Measurements from ENCODE around the gene SPP1. TPM values are rescaled to one million over a fixed set of nuclear protein-coding genes. Genes with fewer than 3 reads are reported as not detected.
A peak's percentile ranks its signal among the peaks of the same experiment; 100 is the strongest.

Gene SPP1
- total and polyA plus RNA-seq, 10 of the 15 experiments (the other 5 are each of a cell fraction or from before 2014, with no cell fraction given), result 0.05 to 1.1 (median 0.39) TPM; not detected in 6

DNA sequence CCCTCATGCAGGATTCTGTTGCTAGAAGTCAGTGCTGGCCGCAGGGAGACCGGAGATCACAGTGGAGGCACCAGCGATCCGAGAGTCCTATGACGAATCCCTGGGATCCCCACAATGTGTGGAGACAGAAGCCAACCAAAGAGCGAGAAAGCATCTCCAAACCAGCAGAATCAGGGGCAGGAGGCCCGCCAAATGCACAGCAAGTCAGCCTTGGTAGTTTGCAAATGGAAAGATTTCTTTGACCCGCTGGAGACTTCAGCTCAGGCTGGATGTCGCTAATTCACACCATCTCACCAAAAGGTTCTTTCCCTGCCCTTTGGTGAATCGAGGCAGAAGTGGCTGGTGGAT is 31.4 kb downstream of the SPP1 start (continued):
- no peak for TF ChIP-seq MEF2B (IDR thresholded peaks at IDR 0.05; ENCODE audit: partially characterized antibody, poor library complexity, severe bottlenecking)
- no peak for TF ChIP-seq MXI1 (IDR thresholded peaks at IDR 0.05; ENCODE audit: low read depth, low read length)
- no peak for TF ChIP-seq CHD1 (IDR thresholded peaks at IDR 0.05; ENCODE audit: low read depth, low read length)
- no peak for TF ChIP-seq ZNF622 (IDR thresholded peaks at IDR 0.05)
- TF ChIP-seq, protein P1, sequence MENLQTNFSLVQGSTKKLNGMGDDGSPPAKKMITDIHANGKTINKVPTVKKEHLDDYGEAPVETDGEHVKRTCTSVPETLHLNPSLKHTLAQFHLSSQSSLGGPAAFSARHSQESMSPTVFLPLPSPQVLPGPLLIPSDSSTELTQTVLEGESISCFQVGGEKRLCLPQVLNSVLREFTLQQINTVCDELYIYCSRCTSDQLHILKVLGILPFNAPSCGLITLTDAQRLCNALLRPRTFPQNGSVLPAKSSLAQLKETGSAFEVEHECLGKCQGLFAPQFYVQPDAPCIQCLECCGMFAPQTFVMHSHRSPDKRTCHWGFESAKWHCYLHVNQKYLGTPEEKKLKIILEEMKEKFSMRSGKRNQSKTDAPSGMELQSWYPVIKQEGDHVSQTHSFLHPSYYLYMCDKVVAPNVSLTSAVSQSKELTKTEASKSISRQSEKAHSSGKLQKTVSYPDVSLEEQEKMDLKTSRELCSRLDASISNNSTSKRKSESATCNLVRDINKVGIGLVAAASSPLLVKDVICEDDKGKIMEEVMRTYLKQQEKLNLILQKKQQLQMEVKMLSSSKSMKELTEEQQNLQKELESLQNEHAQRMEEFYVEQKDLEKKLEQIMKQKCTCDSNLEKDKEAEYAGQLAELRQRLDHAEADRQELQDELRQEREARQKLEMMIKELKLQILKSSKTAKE (IDR thresholded peaks at IDR 0.05; ENCODE audit: low read depth, poor library complexity, severe bottlenecking), result no peak
- no peak for TF ChIP-seq POLR2AphosphoS5 (IDR thresholded peaks at IDR 0.05; ENCODE audit: low read length)

DNA sequence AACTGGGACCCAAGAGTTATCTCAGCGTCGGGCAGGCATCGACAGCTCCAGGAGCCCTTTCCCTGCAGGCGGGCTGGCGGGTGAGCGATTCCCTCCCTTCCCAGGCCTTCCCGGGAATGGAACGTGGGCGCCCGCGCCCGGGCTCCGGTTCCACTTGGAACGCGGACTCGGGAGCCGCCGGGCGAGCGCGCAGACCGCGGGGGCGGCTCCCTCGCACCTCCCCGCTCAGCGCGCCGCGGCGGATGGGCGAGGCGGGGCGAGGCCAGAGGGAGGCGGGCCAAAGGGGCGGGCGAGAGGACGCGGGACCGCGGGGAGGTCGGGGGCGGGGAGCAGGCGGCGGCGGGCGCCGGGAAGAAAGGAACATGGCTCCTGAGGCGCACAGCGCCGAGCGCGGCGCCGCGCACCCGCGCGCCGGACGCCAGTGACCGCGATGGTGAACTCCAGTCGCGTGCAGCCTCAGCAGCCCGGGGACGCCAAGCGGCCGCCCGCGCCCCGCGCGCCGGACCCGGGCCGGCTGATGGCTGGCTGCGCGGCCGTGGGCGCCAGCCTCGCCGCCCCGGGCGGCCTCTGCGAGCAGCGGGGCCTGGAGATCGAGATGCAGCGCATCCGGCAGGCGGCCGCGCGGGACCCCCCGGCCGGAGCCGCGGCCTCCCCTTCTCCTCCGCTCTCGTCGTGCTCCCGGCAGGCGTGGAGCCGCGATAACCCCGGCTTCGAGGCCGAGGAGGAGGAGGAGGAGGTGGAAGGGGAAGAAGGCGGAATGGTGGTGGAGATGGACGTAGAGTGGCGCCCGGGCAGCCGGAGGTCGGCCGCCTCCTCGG is 32.0 kb downstream of the SPP1 start, which contains the start of gene PKD2:
Gene PKD2, plus strand, starts transcription at position 332 of the 818 bp plus-strand sequence. Its CDS starts 99 bp downstream, at position 431.
- 2% methylated on average over 81 of the region's 116 CpGs for WGBS (ENCODE audit: insufficient coverage, insufficient replicate concordance, low lambda C conversion rate, missing lambda C conversion rate)
- Histone ChIP-seq H2AFZ (ENCODE audit: control insufficient read depth, low read depth, low read length) (peak within 1 kb of the TSS; percentile 84), H3K36me3 (ENCODE audit: control insufficient read depth in 2 of 2, insufficient read depth in 2 of 2, low read length in 1 of 2) (no peaks in the 10 kb centered on the region), H3K79me2 (ENCODE audit: control insufficient read depth, insufficient read depth, low read length) (peaks cover 35% of the 10 kb centered on the region), H3K27me3 (replicated peaks in 1 of 2; ENCODE audit: control insufficient read depth in 2 of 2, insufficient read depth in 2 of 2, low read length in 1 of 2) (no peaks in the 10 kb centered on the region), H3K9me3 (replicated peaks; ENCODE audit: control insufficient read depth, insufficient read depth, low read length) (no peaks in the 10 kb centered on the region), H3K9ac (ENCODE audit: control insufficient read depth, insufficient read depth, low read length) (peak within 1 kb of the TSS; percentile 74), H4K20me1 (ENCODE audit: control insufficient read depth, insufficient read depth) (no peaks in the 10 kb centered on the region), H3K27ac (ENCODE audit: control insufficient read depth, insufficient read depth) (peak within 1 kb of the TSS; percentile 18; the same call in 1 of the 2 replicates), H3K4me1 (ENCODE audit: control insufficient read depth, insufficient read depth, low read length) (peaks cover 6% of the 10 kb centered on the region), H3K4me3 (peak within 1 kb of the TSS; percentile 96), H3K4me2 (ENCODE audit: control insufficient read depth, insufficient read depth) (peak within 1 kb of the TSS; percentile 87; the same call in 1 of the 2 replicates)
- BruUV-seq (replicated peaks), result no TSS peak
- ChIA-PET SMC1A (ENCODE audit: uncharacterized antibody, unreplicated experiment) (interaction anchor here (0.6 kb wide), 1 partner anchor 472 kb away, joined by 3 read pairs; no protein-coding TSS in a partner anchor), CTCF (interaction anchor here (1.8 kb wide), 1 partner anchor 21 kb away, joined by 5 read pairs; no protein-coding TSS in a partner anchor), POLR2A (no interaction called here), RAD21 (ENCODE audit: unreplicated experiment) (no interaction called here)
- DNase-seq (ENCODE audit: low read depth, low spot score) (no peak), ATAC-seq (peak; percentile 87), FAIRE-seq (no peak)
- intact Hi-C loops (cut with micrococcal nuclease; ENCODE audit: unreplicated experiment) (no loop called here), in situ Hi-C loops (cut with MboI) (no loop called here)
- TF ChIP-seq ZBTB4 (CRISPR knock-in tag; IDR thresholded peaks at IDR 0.05), result no peak
- no peak for TF ChIP-seq HDAC6 (IDR thresholded peaks at IDR 0.05; ENCODE audit: unreplicated experiment)
- TF ChIP-seq SIX5 (IDR thresholded peaks at IDR 0.05; ENCODE audit: low read depth, low read length, severe bottlenecking), result no peak
- TF ChIP-seq TCF3 (IDR thresholded peaks at IDR 0.05; ENCODE audit: borderline replicate concordance, insufficient read depth, low read depth, low read length), result no peak
- TF ChIP-seq PAX5 (IDR thresholded peaks at IDR 0.05; ENCODE audit: borderline replicate concordance, low read depth, low read length), result no peak
- no peak for TF ChIP-seq SMC3 (IDR thresholded peaks at IDR 0.05; ENCODE audit: borderline replicate concordance, low read length)
- 0 out of 2 replicates have a peak, but pooled peaks have one; percentile 42 for TF ChIP-seq RB1 (IDR thresholded peaks at IDR 0.05; ENCODE audit: borderline replicate concordance)
- no peak for TF ChIP-seq CBX3 (IDR thresholded peaks at IDR 0.05; ENCODE audit: borderline replicate concordance, low read depth)
- TF ChIP-seq CHD1 (IDR thresholded peaks at IDR 0.05; ENCODE audit: low read depth, low read length), result no peak
- TF ChIP-seq RBBP5 (conservative IDR thresholded peaks at IDR 0.05), result no peak
- no peak for TF ChIP-seq RELA (IDR thresholded peaks at IDR 0.05; ENCODE audit: borderline replicate concordance, partially characterized antibody)

All from GM12878 (cell line).